GM19193 (cell line): ENCODE measurements around the gene BCL7A.

Experiments
- POLR2A ChIP-seq: IDR thresholded peaks from 4 replicates; pipeline ENCODE4 v1.6.1; 2011; ENCODE audit not compliant: insufficient read depth, insufficient read length; ENCODE audit errors: extremely low read depth

Gene BCL7A

GRCh38 chr12:122086641-122087285, 65.1 kb downstream of the BCL7A start:
- TF ChIP-seq POLR2A = no peak

DNA sequence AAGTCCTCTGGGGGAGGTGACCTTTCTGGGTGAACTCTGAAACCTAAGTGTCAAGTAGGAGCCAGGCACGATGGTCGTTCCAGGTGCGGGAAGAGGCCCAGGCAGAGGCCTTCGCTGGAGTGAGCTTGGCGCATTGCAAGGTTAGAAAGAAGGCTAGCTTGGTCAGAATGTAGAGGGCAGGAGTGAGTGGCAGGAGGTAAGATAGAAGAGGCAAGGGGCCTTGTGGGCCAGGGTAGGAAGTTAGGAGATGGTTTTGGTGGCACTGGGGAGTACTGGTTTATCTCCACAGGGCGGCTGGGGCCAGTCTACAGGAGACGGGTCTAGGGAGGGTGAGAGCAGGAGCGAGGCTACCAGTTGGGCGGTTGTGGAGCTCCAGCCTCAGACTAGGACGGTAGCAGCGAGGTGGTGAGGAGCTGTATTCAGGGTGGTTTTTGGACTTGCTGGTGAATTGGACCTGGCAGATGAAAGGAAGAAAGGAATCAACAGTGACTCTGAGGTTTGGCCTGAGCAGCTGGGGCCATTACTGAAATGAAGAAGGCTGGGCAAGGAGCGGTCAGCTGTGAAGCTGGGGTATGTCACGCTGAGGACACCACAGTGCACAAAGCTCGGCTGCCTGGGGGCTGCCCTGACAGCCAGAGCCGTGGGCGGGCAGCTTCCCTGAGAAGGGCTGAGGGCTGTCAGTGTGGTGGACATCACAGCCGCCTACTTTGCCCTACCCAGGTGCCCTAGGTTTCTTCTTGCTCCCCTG, 65.9 kb downstream of the BCL7A start:
- no peak for TF ChIP-seq POLR2A

GRCh38 chr12:122088179-122088810, 66.6 kb downstream of the BCL7A start:
- no peak for TF ChIP-seq POLR2A

DNA sequence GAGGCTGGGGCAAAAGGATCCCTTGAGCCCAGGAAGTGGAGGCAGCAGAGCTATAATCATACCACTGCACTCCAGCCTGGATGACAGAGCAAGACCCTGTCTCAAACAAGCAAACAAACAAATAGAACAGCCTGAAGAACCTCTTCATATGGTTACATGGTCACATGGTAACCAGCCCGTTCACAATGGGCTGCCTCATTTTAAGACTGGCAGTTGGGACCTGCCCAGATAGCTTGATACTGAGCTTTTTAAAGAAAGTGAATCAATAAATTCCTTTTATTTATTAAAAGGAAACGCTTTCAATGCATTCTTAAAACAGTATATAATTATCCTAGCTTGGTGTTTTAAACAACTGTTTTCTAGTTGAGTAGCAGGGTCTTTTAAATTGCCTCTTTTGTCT, 67.4 kb downstream of the BCL7A start:
- no peak for TF ChIP-seq POLR2A

GRCh38 chr12:122090759-122091515, 69.3 kb downstream of the BCL7A start:
- no peak for TF ChIP-seq POLR2A

- no peak for TF ChIP-seq POLR2A
Measured at GRCh38 chr12:122093098-122093883, 71.6 kb downstream of the BCL7A start.

DNA sequence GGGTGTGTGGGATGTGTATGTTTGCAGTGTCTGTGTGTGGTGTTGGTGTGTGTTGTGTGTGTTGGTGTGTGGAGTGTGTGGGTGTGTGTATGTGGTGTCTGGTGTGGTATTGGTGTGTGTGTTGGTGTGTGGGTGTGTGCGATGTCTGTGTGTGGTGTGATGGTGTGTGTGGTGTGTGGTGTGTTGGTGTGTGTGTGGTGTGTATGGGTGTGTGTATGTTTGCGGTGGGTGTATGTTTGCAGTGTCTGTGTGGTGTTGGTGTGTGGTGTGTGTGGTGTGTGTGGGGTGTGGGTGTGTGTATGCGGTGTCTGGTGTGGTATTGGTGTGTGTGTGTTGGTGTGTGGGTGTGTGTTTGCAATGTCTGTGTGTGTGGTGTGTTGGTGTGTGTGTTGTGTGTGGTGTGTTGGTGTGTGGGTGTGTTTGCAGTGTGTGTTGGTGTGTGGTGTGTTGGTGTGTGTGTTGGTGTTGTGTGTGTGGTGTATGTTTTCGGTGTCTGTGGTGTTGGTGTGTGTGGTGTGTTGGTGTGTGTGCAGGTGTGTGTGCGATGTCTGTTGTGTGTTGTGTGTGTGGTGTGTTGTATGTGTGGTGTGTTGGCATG, 72.6 kb downstream of the BCL7A start:
- TF ChIP-seq POLR2A = no peak

- TF ChIP-seq POLR2A = no peak
Measured at GRCh38 chr12:122094735-122095631, 73.3 kb downstream of the BCL7A start.

GRCh38 chr12:122096014-122096413, 74.3 kb downstream of the BCL7A start:
- no peak for TF ChIP-seq POLR2A

DNA sequence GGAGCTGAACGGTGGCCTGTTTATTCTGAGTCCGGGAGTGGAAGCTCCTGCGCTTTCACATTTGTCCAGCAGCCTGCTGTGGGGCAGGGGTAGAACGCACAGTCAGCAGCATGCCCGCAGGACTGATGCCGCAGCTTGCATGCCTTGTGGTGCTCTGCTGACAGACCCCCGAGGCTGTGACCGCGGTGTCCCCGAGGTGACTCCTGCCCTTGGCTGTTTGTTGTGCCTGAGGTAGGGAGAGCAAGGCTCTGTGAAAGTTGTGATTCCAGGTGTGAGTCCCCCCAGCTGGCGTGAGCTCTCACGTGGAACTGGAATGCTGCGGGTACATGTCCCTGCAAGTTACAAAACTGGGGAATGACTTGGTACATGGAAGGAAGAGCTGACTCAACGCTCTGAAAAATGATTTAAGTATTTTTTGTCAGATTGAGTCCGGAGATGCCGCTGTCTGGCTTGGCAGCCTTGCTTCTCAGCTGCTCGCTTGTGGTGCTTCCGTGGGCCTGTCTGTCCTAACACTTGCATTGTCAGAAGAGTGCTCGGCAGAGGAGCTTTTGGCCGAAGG, 75.0 kb downstream of the BCL7A start:
- no peak for TF ChIP-seq POLR2A

DNA sequence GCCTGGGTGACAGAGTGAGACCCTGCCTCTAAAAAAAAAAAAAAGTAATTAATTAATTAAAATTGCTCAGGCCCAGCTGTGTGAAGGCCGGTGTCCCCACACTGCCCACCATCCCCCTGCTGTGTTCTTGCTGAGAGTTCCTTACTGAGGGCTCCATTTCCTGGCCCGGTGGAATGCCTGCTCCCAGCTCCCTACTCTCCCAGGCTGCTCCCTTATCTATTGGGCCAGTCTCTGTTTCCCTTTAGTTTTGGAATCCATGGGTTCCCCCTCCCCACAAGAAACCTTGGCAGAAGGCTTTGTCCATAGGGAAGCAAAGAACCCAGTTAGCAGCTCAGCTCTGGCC, 75.9 kb downstream of the BCL7A start:
- no peak for TF ChIP-seq POLR2A

GRCh38 chr12:122097927-122098756, 76.5 kb downstream of the BCL7A start:
- no peak for TF ChIP-seq POLR2A

GRCh38 chr12:122099280-122099749, 77.6 kb downstream of the BCL7A start:
- no peak for TF ChIP-seq POLR2A

- TF ChIP-seq POLR2A = no peak
Measured at GRCh38 chr12:122099856-122100255, 78.2 kb downstream of the BCL7A start.
